NCI-H2107 treated with DMSO at 0.1 percent for 48 hours (cell line): ENCODE data around the gene EMC1.
A peak's percentile ranks its signal among the peaks of the same experiment; 100 is the strongest.
"Not testable (repeated sequence)": the region's sequence is repeated elsewhere in the genome, so short reads cannot be mapped to it uniquely, and the experiment has no call there.

Experiments used
- DNase-seq: peaks from one replicate; lab custom pipeline; 2025; ENCODE audit not compliant: unreplicated experiment; lab: John Stamatoyannopoulos, UW

EMC1 gene

GRCh38 chr1:19251305-19252196 is at the start of gene EMC1, which contains the start of gene MRTO4:
EMC1 (minus strand) TSS chr1:19251524; CDS start chr1:19251509, 15 bp downstream.
MRTO4 (plus strand) TSS chr1:19251805; CDS start chr1:19251836, 31 bp downstream.
- peak; percentile 14 for DNase-seq

- no peak for DNase-seq
Measured at GRCh38 chr1:19300211-19300610, 48.9 kb upstream of the EMC1 start.

GRCh38 chr1:19294638-19295037 is 43.3 kb upstream of the EMC1 start:
- no peak for DNase-seq

GRCh38 chr1:19289244-19289643 is 37.9 kb upstream of the EMC1 start:
- DNase-seq = no peak

- not testable (repeated sequence) for DNase-seq
Measured at GRCh38 chr1:19288324-19289241, 37.3 kb upstream of the EMC1 start, which contains the start of gene AKR7A3. AKR7A3 (minus strand) TSS chr1:19288770; CDS start chr1:19288709, 61 bp downstream.

GRCh38 chr1:19287436-19288185 is 36.3 kb upstream of the EMC1 start:
- DNase-seq = no peak

GRCh38 chr1:19285807-19286206 is 34.5 kb upstream of the EMC1 start:
- DNase-seq = not testable (repeated sequence)

- not testable (repeated sequence) for DNase-seq
Measured at GRCh38 chr1:19285366-19285765, 34.0 kb upstream of the EMC1 start.

GRCh38 chr1:19284881-19285280 is 33.6 kb upstream of the EMC1 start:
- DNase-seq = no peak

- DNase-seq = no peak
Measured at GRCh38 chr1:19283891-19284290, 32.6 kb upstream of the EMC1 start.

- no peak for DNase-seq
Measured at GRCh38 chr1:19274636-19275035, 23.3 kb upstream of the EMC1 start.

GRCh38 chr1:19273844-19274531 is 22.7 kb upstream of the EMC1 start:
- DNase-seq = not testable (repeated sequence)

- DNase-seq = no peak
Measured at GRCh38 chr1:19273106-19273843, 22.0 kb upstream of the EMC1 start.

- no peak for DNase-seq
Measured at GRCh38 chr1:19272064-19272463, 20.7 kb upstream of the EMC1 start.

- not testable (repeated sequence) for DNase-seq
Measured at GRCh38 chr1:19270343-19270730, 19.0 kb upstream of the EMC1 start.

GRCh38 chr1:19269427-19270342 is 18.4 kb upstream of the EMC1 start:
- DNase-seq = not testable (repeated sequence)

GRCh38 chr1:19268445-19268844 is 17.1 kb upstream of the EMC1 start:
- DNase-seq = no peak

GRCh38 chr1:19262744-19263143 is 11.4 kb upstream of the EMC1 start:
- DNase-seq = no peak
